ENCODE data around the gene PGK1. TPM values are rescaled to one million over a fixed set of nuclear protein-coding genes. Genes with fewer than 3 reads are reported as not detected.

Gene PGK1
- total and polyA plus RNA-seq, 4 donors = 70.3 to 172 (median 144) TPM

DNA sequence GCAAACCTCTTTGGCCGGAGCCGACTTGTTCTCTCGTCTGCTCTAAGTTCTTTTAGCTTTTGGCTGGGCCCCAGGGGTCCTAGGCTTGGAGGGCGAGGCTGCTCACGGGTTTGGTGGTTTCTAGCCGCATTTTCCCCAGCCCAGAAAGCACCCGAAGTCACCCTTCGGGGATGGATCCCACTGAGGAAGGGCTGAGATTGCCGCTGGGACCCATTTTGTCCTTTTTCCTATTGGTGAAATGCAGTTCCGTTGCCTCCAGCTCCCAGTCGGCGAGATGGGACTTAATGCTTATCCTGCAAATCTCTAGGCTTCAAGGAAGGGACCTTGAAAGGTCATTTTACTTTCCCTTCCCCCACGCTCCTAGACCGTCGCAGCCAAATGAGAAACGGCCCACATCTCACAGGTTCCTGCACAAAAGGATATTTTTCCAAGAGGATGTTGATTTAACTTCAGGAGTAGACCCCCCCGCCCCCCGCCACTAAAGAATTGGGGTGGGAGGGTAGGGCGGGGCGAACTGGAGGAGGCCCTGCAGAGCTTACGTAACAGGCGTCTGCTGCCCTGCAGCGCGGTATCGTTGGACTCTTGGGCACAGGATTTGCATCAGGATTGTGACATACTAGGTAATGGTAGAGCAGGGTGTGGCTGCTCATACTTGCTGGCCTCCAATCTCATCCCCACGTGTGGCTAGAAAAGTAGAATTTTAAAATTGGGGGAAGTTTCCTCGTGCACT is 564 bp downstream of the PGK1 start:
- Histone ChIP-seq H3K4me3 (ENCODE audit: low read depth in 1 of 3, low read length in 3 of 3) (peak overlapping the region; percentile 59 to 98 (median 92)), H3K27ac (ENCODE audit: low read depth in 1 of 2, low read length in 2 of 2) (peak overlapping the region; percentile 88 to 100), H3K9me3 (ENCODE audit: control insufficient read depth in 4 of 4, low read length in 3 of 4) (peaks cover 0 to 4% (median 0%) of the 10 kb centered on the region in 4 donors), H3K27me3 (ENCODE audit: control insufficient read depth in 4 of 4, insufficient read depth in 4 of 4, low read length in 3 of 4) (no peaks in the 10 kb centered on the region), H3K9ac (ENCODE audit: low read depth in 1 of 2, low read length in 2 of 2) (peak overlapping the region; percentile 91 to 94), H3K36me3 (ENCODE audit: control insufficient read depth in 4 of 4, insufficient read depth in 3 of 4, low read depth in 1 of 4, low read length in 3 of 4) (no peaks in the 10 kb centered on the region), H3K4me1 (ENCODE audit: control insufficient read depth in 4 of 4, insufficient read depth in 4 of 4, low read length in 3 of 4) (peaks cover 8 to 17% (median 14%) of the 10 kb centered on the region in 4 donors)
- peak; percentile 51 for DNase-seq (ENCODE audit: low spot score)
- TF ChIP-seq HNF4A (conservative IDR thresholded peaks at IDR 0.05) = peak; percentile 72 to 73
- peak in 1 of 2 donors; percentile 32 for TF ChIP-seq GABPA (IDR thresholded peaks at IDR 0.05 in 1 of 2, conservative IDR thresholded peaks at IDR 0.05 in 1 of 2)
- TF ChIP-seq YY1 (IDR thresholded peaks at IDR 0.05) = peak; percentile 73
- TF ChIP-seq, protein P1, sequence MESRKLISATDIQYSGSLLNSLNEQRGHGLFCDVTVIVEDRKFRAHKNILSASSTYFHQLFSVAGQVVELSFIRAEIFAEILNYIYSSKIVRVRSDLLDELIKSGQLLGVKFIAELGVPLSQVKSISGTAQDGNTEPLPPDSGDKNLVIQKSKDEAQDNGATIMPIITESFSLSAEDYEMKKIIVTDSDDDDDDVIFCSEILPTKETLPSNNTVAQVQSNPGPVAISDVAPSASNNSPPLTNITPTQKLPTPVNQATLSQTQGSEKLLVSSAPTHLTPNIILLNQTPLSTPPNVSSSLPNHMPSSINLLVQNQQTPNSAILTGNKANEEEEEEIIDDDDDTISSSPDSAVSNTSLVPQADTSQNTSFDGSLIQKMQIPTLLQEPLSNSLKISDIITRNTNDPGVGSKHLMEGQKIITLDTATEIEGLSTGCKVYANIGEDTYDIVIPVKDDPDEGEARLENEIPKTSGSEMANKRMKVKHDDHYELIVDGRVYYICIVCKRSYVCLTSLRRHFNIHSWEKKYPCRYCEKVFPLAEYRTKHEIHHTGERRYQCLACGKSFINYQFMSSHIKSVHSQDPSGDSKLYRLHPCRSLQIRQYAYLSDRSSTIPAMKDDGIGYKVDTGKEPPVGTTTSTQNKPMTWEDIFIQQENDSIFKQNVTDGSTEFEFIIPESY (IDR thresholded peaks at IDR 0.05) = peak; percentile 59
- TF ChIP-seq EGR1 (IDR thresholded peaks at IDR 0.05; ENCODE audit: low read depth in 2 of 2) = no peak
- TF ChIP-seq, protein P2, sequence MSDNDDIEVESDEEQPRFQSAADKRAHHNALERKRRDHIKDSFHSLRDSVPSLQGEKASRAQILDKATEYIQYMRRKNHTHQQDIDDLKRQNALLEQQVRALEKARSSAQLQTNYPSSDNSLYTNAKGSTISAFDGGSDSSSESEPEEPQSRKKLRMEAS (IDR thresholded peaks at IDR 0.05) = peak; percentile 17
- TF ChIP-seq, protein P3, sequence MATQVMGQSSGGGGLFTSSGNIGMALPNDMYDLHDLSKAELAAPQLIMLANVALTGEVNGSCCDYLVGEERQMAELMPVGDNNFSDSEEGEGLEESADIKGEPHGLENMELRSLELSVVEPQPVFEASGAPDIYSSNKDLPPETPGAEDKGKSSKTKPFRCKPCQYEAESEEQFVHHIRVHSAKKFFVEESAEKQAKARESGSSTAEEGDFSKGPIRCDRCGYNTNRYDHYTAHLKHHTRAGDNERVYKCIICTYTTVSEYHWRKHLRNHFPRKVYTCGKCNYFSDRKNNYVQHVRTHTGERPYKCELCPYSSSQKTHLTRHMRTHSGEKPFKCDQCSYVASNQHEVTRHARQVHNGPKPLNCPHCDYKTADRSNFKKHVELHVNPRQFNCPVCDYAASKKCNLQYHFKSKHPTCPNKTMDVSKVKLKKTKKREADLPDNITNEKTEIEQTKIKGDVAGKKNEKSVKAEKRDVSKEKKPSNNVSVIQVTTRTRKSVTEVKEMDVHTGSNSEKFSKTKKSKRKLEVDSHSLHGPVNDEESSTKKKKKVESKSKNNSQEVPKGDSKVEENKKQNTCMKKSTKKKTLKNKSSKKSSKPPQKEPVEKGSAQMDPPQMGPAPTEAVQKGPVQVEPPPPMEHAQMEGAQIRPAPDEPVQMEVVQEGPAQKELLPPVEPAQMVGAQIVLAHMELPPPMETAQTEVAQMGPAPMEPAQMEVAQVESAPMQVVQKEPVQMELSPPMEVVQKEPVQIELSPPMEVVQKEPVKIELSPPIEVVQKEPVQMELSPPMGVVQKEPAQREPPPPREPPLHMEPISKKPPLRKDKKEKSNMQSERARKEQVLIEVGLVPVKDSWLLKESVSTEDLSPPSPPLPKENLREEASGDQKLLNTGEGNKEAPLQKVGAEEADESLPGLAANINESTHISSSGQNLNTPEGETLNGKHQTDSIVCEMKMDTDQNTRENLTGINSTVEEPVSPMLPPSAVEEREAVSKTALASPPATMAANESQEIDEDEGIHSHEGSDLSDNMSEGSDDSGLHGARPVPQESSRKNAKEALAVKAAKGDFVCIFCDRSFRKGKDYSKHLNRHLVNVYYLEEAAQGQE (IDR thresholded peaks at IDR 0.05) = peak; percentile 49
- TF ChIP-seq FOXA2 (IDR thresholded peaks at IDR 0.05) = no peak
- peak; percentile 32 for TF ChIP-seq TAF1 (conservative IDR thresholded peaks at IDR 0.05)
- peak; percentile 41 for TF ChIP-seq SP1 (IDR thresholded peaks at IDR 0.05)
- peak in 1 of 2 donors; percentile 43 for TF ChIP-seq JUND (IDR thresholded peaks at IDR 0.05)
- WGBS = under 1% methylated on average over 27 of the region's 27 CpGs

DNA sequence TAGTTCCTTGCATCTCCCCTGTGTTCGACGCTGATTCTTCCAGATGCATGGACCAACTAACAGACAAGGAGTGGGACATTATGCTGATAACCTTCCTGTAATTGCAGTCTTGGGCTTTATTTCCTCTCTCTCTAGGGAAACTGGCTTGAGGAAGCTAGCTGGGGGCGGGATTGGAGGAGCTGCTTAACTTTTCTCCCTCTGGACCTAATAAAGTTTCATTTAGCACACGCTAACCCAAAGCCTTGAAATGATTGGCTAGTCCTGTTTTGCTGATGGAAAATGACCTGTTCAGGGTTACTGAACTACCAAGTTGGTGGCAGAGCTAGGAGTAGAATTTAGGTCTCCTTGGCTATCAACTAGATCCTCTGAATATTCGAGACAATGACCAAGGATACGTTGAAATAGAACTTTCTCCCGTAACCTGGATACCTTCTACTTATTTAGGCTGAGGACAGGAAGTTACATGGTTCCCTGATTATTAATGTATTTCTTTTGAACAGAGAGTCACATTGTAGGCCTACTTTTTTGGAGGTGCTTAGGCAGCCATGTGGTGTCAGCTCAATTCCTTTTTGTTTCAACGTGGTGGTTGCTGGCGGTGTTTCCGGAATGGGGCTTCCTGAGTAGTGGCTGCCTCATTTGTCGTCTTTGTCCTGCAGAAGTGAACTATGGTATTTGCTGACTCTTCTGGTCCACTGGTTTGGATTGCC is 2.0 kb downstream of the PGK1 start:
- Histone ChIP-seq H3K4me1 (ENCODE audit: control insufficient read depth in 4 of 4, insufficient read depth in 4 of 4, low read length in 3 of 4) (peaks cover 10 to 18% (median 14%) of the 10 kb centered on the region in 4 donors), H3K27ac (ENCODE audit: low read depth in 1 of 2, low read length in 2 of 2) (peak overlapping the region; percentile 88 to 100), H3K36me3 (ENCODE audit: control insufficient read depth in 4 of 4, insufficient read depth in 3 of 4, low read depth in 1 of 4, low read length in 3 of 4) (no peaks in the 10 kb centered on the region), H3K9ac (ENCODE audit: low read depth in 1 of 2, low read length in 2 of 2) (no peak overlapping the region), H3K27me3 (ENCODE audit: control insufficient read depth in 4 of 4, insufficient read depth in 4 of 4, low read length in 3 of 4) (no peaks in the 10 kb centered on the region), H3K9me3 (ENCODE audit: control insufficient read depth in 4 of 4, low read length in 3 of 4) (peaks cover 0 to 4% (median 0%) of the 10 kb centered on the region in 4 donors), H3K4me3 (ENCODE audit: low read depth in 1 of 3, low read length in 3 of 3) (peak overlapping the region in 2 of 3 donors; percentile 27 to 92)
- TF ChIP-seq, protein P3 (IDR thresholded peaks at IDR 0.05) = no peak
- DNase-seq (ENCODE audit: low spot score) = no peak
- WGBS = 59% methylated on average over 11 of the region's 11 CpGs

Measured in liver (tissue), 9 donors.